Measurements from ENCODE around the gene TPCN2. TPM values are rescaled to one million over a fixed set of nuclear protein-coding genes. Genes with fewer than 3 reads are reported as not detected.

Gene TPCN2
- total and polyA plus RNA-seq, 2 of the 8 experiments (the other 6 are each of a cell fraction or from before 2014, with no cell fraction given), result 9.7 to 18.6 TPM

- Histone ChIP-seq H4K20me1 (replicated peaks in 1 of 2; ENCODE audit: control insufficient read depth in 1 of 2, insufficient read depth in 2 of 2, low read length in 2 of 2) (peaks cover 7 to 10% of the 10 kb centered on the region in 2 experiments), H3K23me2 (ENCODE audit: low read depth, low read length) (no peaks in the 10 kb centered on the region), H3K27ac (ENCODE audit: low read depth, low read length) (no peak overlapping the region), H2BK20ac (ENCODE audit: low read length) (no peak overlapping the region), H3K9ac (replicated peaks in 1 of 4; ENCODE audit: extremely low read depth in 1 of 4, low read depth in 3 of 4, low read length in 3 of 4) (no peak overlapping the region), H2BK120ac (replicated peaks; ENCODE audit: low read depth, low read length) (no peak overlapping the region), H3K23ac (ENCODE audit: insufficient read length) (no peak overlapping the region), H4K91ac (replicated peaks; ENCODE audit: insufficient read length, low read length) (no peak overlapping the region), H2BK5ac (ENCODE audit: low read depth, low read length) (no peak overlapping the region), H3K4me1 (replicated peaks in 1 of 4; ENCODE audit: control insufficient read depth in 3 of 4, insufficient read depth in 4 of 4, low read length in 3 of 4) (peaks cover 0 to 5% (median 2%) of the 10 kb centered on the region in 4 experiments; a peak in 4 of 7 replicates), H3K27me3 (replicated peaks in 1 of 4; ENCODE audit: control insufficient read depth in 3 of 4, extremely low read depth in 1 of 4, insufficient read depth in 3 of 4, low read length in 3 of 4) (no peaks in the 10 kb centered on the region), H3K14ac (ENCODE audit: insufficient read length) (no peak overlapping the region), H2BK12ac (ENCODE audit: low read depth, low read length) (no peak overlapping the region), H3K79me1 (ENCODE audit: low read depth, low read length) (no peaks in the 10 kb centered on the region), H3K4ac (replicated peaks; ENCODE audit: insufficient read length, low read depth, low read length) (no peak overlapping the region), H2AK5ac (ENCODE audit: low read depth, low read length) (no peak overlapping the region), H3K79me2 (ENCODE audit: control insufficient read depth in 1 of 2, insufficient read depth in 2 of 2, low read length in 2 of 2) (no peaks in the 10 kb centered on the region), H4K8ac (ENCODE audit: extremely low read depth, insufficient read depth, low read length) (no peak overlapping the region), H3K56ac (replicated peaks; ENCODE audit: insufficient read length, low read depth, low read length) (no peak overlapping the region), H3K4me3 (ENCODE audit: extremely low read depth in 1 of 4, insufficient read depth in 2 of 4, low read depth in 3 of 4, low read length in 4 of 4) (no peak overlapping the region), H2BK15ac (ENCODE audit: low read length) (no peak overlapping the region), H4K5ac (ENCODE audit: insufficient read length, low read depth, low read length) (no peak overlapping the region), H3K36me3 (ENCODE audit: control insufficient read depth in 2 of 4, insufficient read depth in 4 of 4, low read length in 3 of 4) (peaks cover 0 to 9% (median 0%) of the 10 kb centered on the region in 4 experiments; a peak in 2 of 8 replicates), H2AFZ (ENCODE audit: low read length) (no peak overlapping the region), H3K18ac (ENCODE audit: extremely low read depth, low read length) (no peak overlapping the region), H3K9me3 (ENCODE audit: insufficient read depth in 2 of 2, low read depth in 1 of 2, low read length in 1 of 2) (0 out of 4 replicates have a peak, but pooled peaks cover 0 to 3% of the 10 kb centered on the region in 2 experiments), H3K4me2 (ENCODE audit: insufficient read depth in 1 of 2, low read depth in 2 of 2, low read length in 2 of 2) (no peak overlapping the region)
- 94% methylated on average over 6 of the region's 6 CpGs; no CpG with 5 or more reads in 1 of the 2 experiments for WGBS, 2 experiments (ENCODE audit: extremely low coverage in 1 of 2, insufficient coverage in 1 of 2, insufficient read length in 1 of 2, insufficient replicate concordance in 2 of 2, low coverage in 1 of 2, low lambda C conversion rate in 2 of 2, missing lambda C conversion rate in 1 of 2)
- CTCF ChIA-PET (ENCODE audit: partially characterized antibody), result interaction anchor here (0.7 to 3.4 kb wide), 4 partner anchors 10 to 305 kb away, joined by 3 to 21 read pairs (median 4); no protein-coding TSS in a partner anchor
- DNase-seq (ENCODE audit: low read depth in 1 of 2, low spot score in 2 of 2) (no peak), FAIRE-seq (no peak)
- TF ChIP-seq SIRT6 (IDR thresholded peaks at IDR 0.05; ENCODE audit: low read length) (no peak), RNF2 (IDR thresholded peaks at IDR 0.05; ENCODE audit: borderline replicate concordance, low read depth, low read length, missing control alignments, poor library complexity, severe bottlenecking) (no peak), CTBP2 (IDR thresholded peaks at IDR 0.05; ENCODE audit: borderline replicate concordance, insufficient read depth, insufficient read length, low read length) (no peak)
- POLR2A ChIA-PET (ENCODE audit: partially characterized antibody), result no interaction called here
Observed at GRCh38 chr11:69091638-69092165, 43.0 kb downstream of the TPCN2 start.
